ENCODE results near the gene PIWIL4.
"Not testable (repeated sequence)": the region's sequence is repeated elsewhere in the genome, so short reads cannot be mapped to it uniquely, and the experiment has no call there.

The PIWIL4 gene

GRCh38 chr11:94585399-94585798, 18.2 kb downstream of the PIWIL4 start:
- no peak for DNase-seq (ENCODE audit: low read depth)

DNA sequence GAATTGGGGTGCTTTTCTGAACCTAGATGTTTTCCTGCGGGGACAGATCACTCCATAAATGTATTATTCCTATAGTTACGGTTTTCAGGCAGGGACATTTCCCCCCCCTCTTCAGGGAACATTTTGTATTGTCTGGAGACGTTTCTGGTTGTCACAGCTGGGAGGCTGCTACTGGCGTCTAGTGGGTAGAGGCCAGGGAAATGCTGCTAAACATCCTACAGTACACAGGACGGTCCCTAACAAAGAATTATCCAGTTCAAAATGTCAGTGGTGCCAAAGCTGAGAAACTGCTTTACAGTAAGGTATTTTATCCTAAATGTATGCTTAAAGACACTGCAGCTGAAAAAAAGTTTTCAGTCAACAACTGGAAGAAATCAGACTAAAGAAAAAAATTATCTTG, 19.4 kb downstream of the PIWIL4 start:
- no peak for DNase-seq (ENCODE audit: low read depth)

GRCh38 chr11:94586978-94587377, 19.8 kb downstream of the PIWIL4 start:
- no peak for DNase-seq (ENCODE audit: low read depth)

DNA sequence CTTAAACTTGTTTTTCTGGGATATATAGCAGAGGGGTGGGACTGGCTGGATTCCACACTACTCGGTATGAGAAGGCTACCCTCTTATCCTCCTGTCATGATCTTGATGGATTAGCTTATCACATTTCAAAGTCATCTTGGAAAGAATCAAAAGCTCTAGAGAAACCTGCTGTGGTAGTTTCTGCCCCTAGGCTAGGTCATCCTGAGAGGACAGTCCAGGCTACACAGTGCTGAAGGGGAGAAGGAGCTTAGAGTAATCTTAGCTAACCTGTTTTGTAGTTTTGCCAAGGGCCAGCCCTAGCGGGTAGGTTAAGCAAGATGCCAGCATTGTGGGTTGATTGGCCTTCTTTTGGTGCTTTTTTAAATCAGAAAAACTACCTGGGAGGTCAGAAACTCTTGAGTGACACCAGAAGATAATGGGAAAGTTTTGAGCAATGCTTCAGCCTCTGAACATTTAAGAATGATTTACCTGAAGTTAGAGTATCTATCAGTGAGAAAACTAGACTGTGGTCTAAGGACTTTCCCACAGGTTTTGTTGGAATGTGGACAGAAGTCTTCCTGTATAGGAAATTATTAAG, 21.3 kb downstream of the PIWIL4 start:
- no peak for DNase-seq (ENCODE audit: low read depth)

DNA sequence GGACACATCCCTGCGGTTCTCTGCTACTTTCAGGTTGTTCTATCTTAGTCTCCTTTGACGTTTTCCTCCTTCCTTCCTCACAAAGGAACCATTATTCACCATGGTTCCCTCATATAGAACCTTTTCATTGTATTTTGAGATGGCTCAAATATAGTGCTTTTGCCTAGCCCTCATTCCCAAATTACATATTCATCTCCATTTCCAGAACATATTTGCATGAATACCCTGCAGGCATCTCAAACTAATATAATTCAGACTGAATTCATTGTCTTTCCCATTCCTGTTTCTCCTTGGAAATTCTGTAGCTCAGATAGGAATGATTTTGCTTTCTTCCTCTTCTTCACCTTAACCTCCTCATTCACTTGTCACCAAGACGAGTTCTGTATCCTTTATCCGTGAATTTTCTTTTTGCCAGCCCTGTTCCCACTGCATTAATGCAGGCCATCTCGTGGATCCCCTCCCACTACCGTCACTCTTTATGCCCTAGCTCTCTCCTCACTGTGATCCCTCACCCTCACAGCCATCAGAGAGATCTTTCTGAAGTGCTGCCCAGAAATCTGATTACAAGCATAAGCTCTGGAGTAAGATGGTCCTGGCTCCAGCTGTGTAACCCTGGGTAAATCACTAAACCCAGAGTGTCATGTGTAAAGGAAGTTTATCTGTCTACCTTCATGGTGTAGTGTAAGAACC, 23.3 kb downstream of the PIWIL4 start:
- no peak for DNase-seq (ENCODE audit: low read depth)

- DNase-seq (ENCODE audit: low read depth) = no peak
Observed at GRCh38 chr11:94593030-94593429, 25.9 kb downstream of the PIWIL4 start.

GRCh38 chr11:94595076-94595475, 27.9 kb downstream of the PIWIL4 start:
- no peak for DNase-seq (ENCODE audit: low read depth)

GRCh38 chr11:94597896-94598295, 30.7 kb downstream of the PIWIL4 start:
- no peak for DNase-seq (ENCODE audit: low read depth)

GRCh38 chr11:94599510-94599909, 32.3 kb downstream of the PIWIL4 start:
- no peak for DNase-seq (ENCODE audit: low read depth)

DNA sequence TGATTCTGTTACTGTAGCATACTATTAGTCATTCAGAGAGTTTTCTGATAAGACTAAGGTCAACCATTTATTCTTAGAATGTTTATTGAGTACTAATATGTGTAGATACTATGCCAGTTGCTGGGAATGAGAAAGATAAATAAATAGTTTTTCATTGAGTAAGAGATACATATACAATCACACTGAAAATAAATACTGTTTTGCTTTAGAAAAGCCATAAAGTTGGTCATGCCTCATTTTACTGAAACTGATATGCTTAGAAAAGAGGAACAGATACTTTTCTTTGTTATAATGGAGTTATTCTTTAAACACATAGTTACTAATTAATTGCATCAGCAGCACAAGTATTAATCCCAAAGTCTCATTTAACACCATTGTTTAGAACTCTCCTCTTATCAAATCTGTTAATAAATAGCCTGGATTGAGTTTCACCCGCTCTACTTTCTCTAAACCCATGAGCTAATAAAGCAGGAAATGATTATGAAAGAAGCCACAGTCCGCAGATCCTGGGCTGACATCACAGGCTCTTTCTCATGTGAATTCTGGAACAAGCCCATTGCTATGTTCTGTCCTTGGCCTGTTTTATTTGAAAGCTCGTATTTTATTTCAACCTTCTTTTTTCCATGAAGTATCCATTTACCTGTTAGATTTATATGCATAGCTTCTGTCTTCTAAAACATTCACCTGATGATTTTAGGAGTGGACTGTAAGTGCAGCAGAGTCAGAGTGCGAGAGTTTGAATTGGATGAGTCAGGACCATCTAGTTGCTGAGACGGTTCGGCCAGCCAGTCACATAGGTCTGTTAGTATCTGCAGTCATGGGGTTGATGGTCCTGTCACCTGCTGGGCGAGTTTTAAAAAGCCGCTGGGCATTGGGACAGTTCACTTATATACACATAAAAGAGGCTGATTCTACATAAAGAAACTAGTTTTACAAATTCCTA, 35.5 kb downstream of the PIWIL4 start:
- peak; percentile 19 for DNase-seq (ENCODE audit: low read depth)

- no peak for DNase-seq (ENCODE audit: low read depth)
Observed at GRCh38 chr11:94603587-94603986, 36.4 kb downstream of the PIWIL4 start.

GRCh38 chr11:94604482-94604881, 37.3 kb downstream of the PIWIL4 start:
- no peak for DNase-seq (ENCODE audit: low read depth)

GRCh38 chr11:94613120-94613519, 46.0 kb downstream of the PIWIL4 start:
- DNase-seq (ENCODE audit: low read depth) = no peak

- DNase-seq (ENCODE audit: low read depth) = peak; percentile 13
Observed at GRCh38 chr11:94623120-94623735, 56.1 kb downstream of the PIWIL4 start.

DNA sequence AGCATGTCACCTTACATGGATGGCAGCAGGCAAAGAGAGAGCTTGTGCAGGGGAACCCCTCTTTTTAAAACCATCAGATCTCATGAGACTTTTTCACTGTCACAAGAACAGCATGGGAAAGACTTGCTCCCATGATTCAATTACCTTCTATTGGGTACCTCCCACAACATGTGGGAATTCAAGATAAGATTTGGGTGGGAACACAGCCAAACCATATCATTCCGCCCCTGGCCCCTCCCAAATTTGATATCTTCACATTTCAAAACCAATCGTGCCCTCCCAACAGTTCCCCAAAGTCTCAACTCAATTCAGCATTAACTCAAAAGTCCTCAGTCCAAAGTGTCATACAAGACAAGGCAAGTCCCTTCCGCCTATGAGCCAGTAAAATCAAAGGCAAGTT, 58.3 kb downstream of the PIWIL4 start:
- not testable (repeated sequence) for DNase-seq (ENCODE audit: low read depth)

DNA sequence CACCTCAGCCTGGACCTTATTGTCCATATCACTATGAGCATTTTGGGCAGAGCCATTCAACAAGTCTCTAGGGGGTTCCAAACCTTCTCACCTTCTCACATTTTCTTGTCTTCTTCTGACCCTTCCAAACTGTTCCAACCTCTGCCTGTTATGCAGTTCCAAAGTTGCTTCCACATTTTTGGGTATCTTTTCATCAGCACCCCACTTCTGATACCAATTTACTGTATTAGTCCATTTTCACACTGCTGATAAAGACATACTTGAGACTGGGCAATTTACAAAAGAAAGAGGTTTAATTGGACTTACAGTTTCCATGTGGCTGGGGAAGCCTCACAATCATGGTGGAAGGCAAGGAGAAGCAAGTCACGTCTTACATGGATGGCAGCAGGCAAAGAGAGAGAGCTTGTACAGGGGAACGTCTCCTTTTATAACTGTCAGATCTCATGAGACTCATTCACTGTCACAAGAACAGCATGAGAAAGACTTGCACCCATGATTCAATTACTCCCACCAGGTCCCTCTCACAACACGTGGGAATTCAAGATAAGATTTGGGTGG, 59.9 kb downstream of the PIWIL4 start:
- not testable (repeated sequence) for DNase-seq (ENCODE audit: low read depth)

DNA sequence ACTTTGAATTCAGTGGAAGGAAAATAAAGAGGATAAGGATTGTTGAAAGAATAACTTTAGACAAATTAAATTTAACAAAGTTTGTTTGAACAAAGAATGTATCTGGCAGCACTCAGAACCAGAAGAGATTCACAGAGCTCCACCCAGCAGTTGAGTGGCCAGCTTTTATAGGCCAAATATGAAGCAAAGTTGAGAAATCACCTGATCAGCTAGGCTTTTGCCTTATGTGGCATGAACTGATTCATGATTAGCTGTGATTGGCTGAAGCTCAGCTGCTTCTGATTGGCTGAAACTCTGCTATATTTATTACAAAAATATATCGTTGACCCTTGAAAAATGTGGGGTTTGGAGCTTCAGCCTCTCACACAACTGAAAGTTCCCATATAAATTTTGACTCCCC, 62.6 kb downstream of the PIWIL4 start:
- no peak for DNase-seq (ENCODE audit: low read depth)

DNA sequence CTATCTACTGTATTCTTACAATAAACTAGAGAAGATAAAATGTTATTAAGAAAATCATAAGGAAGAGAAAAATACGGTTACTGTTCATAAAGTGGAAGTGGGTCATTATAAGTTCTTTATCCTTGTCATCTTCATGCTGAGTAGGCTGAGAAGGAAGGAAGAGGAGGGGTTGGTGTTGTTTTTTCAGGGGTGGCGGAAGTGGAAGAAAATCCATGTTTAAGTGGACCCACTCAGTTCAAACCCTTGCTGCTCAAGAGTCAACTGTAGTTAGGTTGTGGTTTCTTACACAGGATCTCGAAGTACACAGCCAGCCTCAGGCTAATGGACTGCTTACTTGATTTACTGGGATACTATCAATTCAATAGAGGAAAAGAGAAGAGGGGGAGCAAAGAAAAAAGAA, 63.1 kb downstream of the PIWIL4 start:
- DNase-seq (ENCODE audit: low read depth) = no peak

GRCh38 chr11:94632356-94632755, 65.2 kb downstream of the PIWIL4 start:
- DNase-seq (ENCODE audit: low read depth) = no peak

- DNase-seq (ENCODE audit: low read depth) = no peak
Observed at GRCh38 chr11:94635072-94635471, 67.9 kb downstream of the PIWIL4 start.

DNA sequence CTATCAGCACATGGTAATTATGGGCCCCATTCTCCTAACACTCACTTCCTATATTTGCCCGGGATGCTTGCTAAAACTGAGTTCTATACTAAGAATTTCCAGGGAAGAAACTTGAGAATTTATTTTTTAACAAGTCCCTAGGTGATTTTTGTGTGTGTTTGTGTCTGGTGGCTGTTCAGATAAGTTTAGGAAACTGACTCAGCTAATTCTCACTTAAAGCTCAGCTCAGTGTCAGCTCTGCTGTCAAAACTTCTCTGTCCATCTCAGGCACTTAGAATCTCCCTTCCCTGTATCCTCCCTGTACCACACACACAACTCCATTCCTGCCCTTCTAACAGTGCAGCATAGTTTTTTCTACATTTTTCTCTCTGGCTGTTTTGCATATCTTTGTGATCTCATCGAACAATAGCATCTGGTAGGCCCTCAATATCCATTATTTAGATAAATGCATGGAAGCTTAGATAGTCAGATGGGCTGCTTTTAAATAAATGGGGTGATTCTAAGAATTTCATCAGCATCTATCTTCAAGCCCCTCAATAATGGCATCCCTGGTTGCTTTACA, 69.3 kb downstream of the PIWIL4 start:
- no peak for DNase-seq (ENCODE audit: low read depth)

Data from stimulated activated CD8-positive, alpha-beta memory T cell treated with anti-CD3 and anti-CD28 coated beads, Interleukin-4, amount 100 ng/mL, for 24 hours (primary cell).